H1 (cell line): Measurements from ENCODE around the gene ABHD16B. TPM values are rescaled to one million over a fixed set of nuclear protein-coding genes. Genes with fewer than 3 reads are reported as not detected.
A peak's percentile ranks its signal among the peaks of the same experiment; 100 is the strongest.

Source experiments
- CTCF ChIA-PET: fragments of 300-600 bp; sonication (Branson Sonifier 250); formaldehyde crosslinking; loops from one replicate; lab custom pipeline; 2021; ENCODE audit not compliant: partially characterized antibody; lab: Charles Lee
- POLR2A ChIA-PET: fragments of 300-600 bp; sonication (Branson Sonifier 250); formaldehyde crosslinking; loops from one replicate; lab custom pipeline; 2021; ENCODE audit warnings: inconsistent platforms; ENCODE audit not compliant: partially characterized antibody; lab: Charles Lee
- DNase-seq, 2 experiments: peaks; one replicate each; pipeline versions ENCODE4 v3.0.0 to v3.0.0-alpha.2; 2010 to 2022; ENCODE audit warnings: low spot score in 2 of 2, low read depth in 1 of 2, mixed read lengths in 1 of 2
- FAIRE-seq: peaks from 2 replicates; lab custom pipeline; 2011; peaks lifted over from hg19 to GRCh38; lab: Jason Lieb, UNC
- H2AFZ ChIP-seq: 2 replicates; pipeline ENCODE4 v1.8.1; 2012; ENCODE audit warnings: low read length, inconsistent platforms
- H2AK5ac ChIP-seq: 2 replicates; pipeline ENCODE4 v1.6.1; 2013; ENCODE audit warnings: low read depth, low read length
- H2BK120ac ChIP-seq: replicated peaks from 2 replicates; pipeline ENCODE3; 2013; ENCODE audit warnings: low read depth, low read length, inconsistent platforms
- H2BK12ac ChIP-seq: 2 replicates; pipeline ENCODE4 v1.6.1; 2013; ENCODE audit warnings: low read depth, low read length
- H2BK15ac ChIP-seq: 2 replicates; pipeline ENCODE4 v1.6.1; 2013; ENCODE audit warnings: low read length
- H2BK20ac ChIP-seq: 2 replicates; pipeline ENCODE4 v1.6.1; 2013; ENCODE audit warnings: low read length
- H2BK5ac ChIP-seq: 2 replicates; pipeline ENCODE4 v1.6.1; 2013; ENCODE audit warnings: low read depth, low read length
- H3K14ac ChIP-seq: 2 replicates; pipeline ENCODE4 v1.6.1; 2013; ENCODE audit warnings: inconsistent platforms; ENCODE audit not compliant: insufficient read length
- H3K18ac ChIP-seq: 2 replicates; pipeline ENCODE4 v1.6.1; 2013; ENCODE audit warnings: low read length; ENCODE audit errors: extremely low read depth
- H3K23ac ChIP-seq: 2 replicates; pipeline ENCODE4 v1.6.1; 2013; ENCODE audit warnings: inconsistent platforms; ENCODE audit not compliant: insufficient read length
- H3K23me2 ChIP-seq: 2 replicates; pipeline ENCODE4 v1.6.1; 2013; ENCODE audit warnings: low read depth, low read length
- H3K27ac ChIP-seq: 2 replicates; pipeline ENCODE4 v1.6.1; 2011; ENCODE audit warnings: low read depth, low read length, inconsistent platforms
- H3K27me3 ChIP-seq, 4 experiments: replicated peaks in 1 of 4; 1 replicate in 1 of 4; 2 replicates in 3 of 4; pipeline versions ENCODE4 v1.6.1 to v1.8.1; 2011 to 2013; ENCODE audit warnings: low read length in 3 of 4, mild to moderate bottlenecking in 3 of 4, inconsistent platforms in 2 of 4, mixed read lengths in 2 of 4, moderate library complexity in 1 of 4; ENCODE audit not compliant: control insufficient read depth in 3 of 4, insufficient read depth in 3 of 4; ENCODE audit errors: extremely low read depth in 1 of 4
- H3K36me3 ChIP-seq, 4 experiments: 2 replicates each; pipeline versions ENCODE4 v1.6.1 to v1.8.1; 2011 to 2013; ENCODE audit warnings: mild to moderate bottlenecking in 4 of 4, low read length in 3 of 4, moderate library complexity in 2 of 4, control low read depth in 1 of 4, inconsistent platforms in 1 of 4; ENCODE audit not compliant: insufficient read depth in 4 of 4, control insufficient read depth in 2 of 4
- H3K4ac ChIP-seq: replicated peaks from 2 replicates; pipeline ENCODE3; 2013; ENCODE audit warnings: low read length, low read depth, mixed read lengths, inconsistent platforms; ENCODE audit not compliant: insufficient read length
- H3K4me1 ChIP-seq, 4 experiments: replicated peaks in 1 of 4; 1 replicate in 1 of 4; 2 replicates in 3 of 4; pipeline versions ENCODE4 v1.6.1 to v1.8.1; 2011 to 2013; ENCODE audit warnings: low read length in 3 of 4, inconsistent platforms in 2 of 4, mixed read lengths in 1 of 4; ENCODE audit not compliant: insufficient read depth in 4 of 4, control insufficient read depth in 3 of 4
- H3K4me2 ChIP-seq, 2 experiments: 2 replicates each; pipeline versions ENCODE4 v1.6.1 to v1.8.1; 2011 to 2013; ENCODE audit warnings: low read depth in 2 of 2, low read length in 2 of 2, control low read depth in 1 of 2, inconsistent platforms in 1 of 2, mild to moderate bottlenecking in 1 of 2; ENCODE audit not compliant: insufficient read depth in 1 of 2
- H3K4me3 ChIP-seq, 4 experiments: fragments of 200-600, 300-600 bp in 1 of 4; sonication (generic), shearing (Covaris generic), sonication (Bioruptor Twin) in 1 of 4; 2 replicates each; pipeline versions ENCODE4 v1.5.1 to v1.8.1; 2011 to 2016; ENCODE audit warnings: low read length in 4 of 4, low read depth in 3 of 4, control low read depth in 2 of 4, inconsistent platforms in 2 of 4, mild to moderate bottlenecking in 2 of 4, mixed read lengths in 1 of 4, moderate library complexity in 1 of 4; ENCODE audit not compliant: insufficient read depth in 2 of 4; ENCODE audit errors: extremely low read depth in 1 of 4
- H3K56ac ChIP-seq: replicated peaks from 2 replicates; pipeline ENCODE3; 2013; ENCODE audit warnings: low read depth, mild to moderate bottlenecking, mixed read lengths, low read length, inconsistent platforms; ENCODE audit not compliant: insufficient read length
- H3K79me1 ChIP-seq: 2 replicates; pipeline ENCODE4 v1.6.1; 2013; ENCODE audit warnings: low read depth, low read length, control low read depth
- H3K79me2 ChIP-seq, 2 experiments: 2 replicates each; pipeline versions ENCODE4 v1.6.1 to v1.8.1; 2012 to 2013; ENCODE audit warnings: low read length in 2 of 2, mild to moderate bottlenecking in 2 of 2, inconsistent platforms in 1 of 2; ENCODE audit not compliant: insufficient read depth in 2 of 2, control insufficient read depth in 1 of 2
- H3K9ac ChIP-seq, 4 experiments: replicated peaks in 1 of 4; 1 replicate in 1 of 4; 2 replicates in 3 of 4; pipeline versions ENCODE4 v1.6.1 to v1.8.1; 2011 to 2013; ENCODE audit warnings: low read depth in 3 of 4, low read length in 3 of 4, control low read depth in 2 of 4, mild to moderate bottlenecking in 2 of 4, moderate library complexity in 2 of 4, inconsistent platforms in 1 of 4; ENCODE audit errors: extremely low read depth in 1 of 4
- H3K9me3 ChIP-seq, 2 experiments: 2 replicates each; pipeline versions ENCODE4 v1.6.1 to v1.8.1; 2012 to 2013; ENCODE audit warnings: mild to moderate bottlenecking in 2 of 2, moderate library complexity in 2 of 2, control low read depth in 1 of 2, inconsistent platforms in 1 of 2, low read depth in 1 of 2, low read length in 1 of 2, mixed read lengths in 1 of 2; ENCODE audit not compliant: insufficient read depth in 2 of 2
- H4K20me1 ChIP-seq, 2 experiments: replicated peaks in 1 of 2; 2 replicates each; pipeline versions ENCODE3 to v1.8.1; 2011 to 2013; ENCODE audit warnings: inconsistent platforms in 2 of 2, low read length in 2 of 2, mild to moderate bottlenecking in 1 of 2; ENCODE audit not compliant: insufficient read depth in 2 of 2, control insufficient read depth in 1 of 2
- H4K5ac ChIP-seq: 2 replicates; pipeline ENCODE4 v1.6.1; 2013; ENCODE audit warnings: low read length, low read depth, mixed read lengths, inconsistent platforms; ENCODE audit not compliant: insufficient read length
- H4K8ac ChIP-seq: 2 replicates; pipeline ENCODE4 v1.8.0; 2013; ENCODE audit warnings: mild to moderate bottlenecking, moderate library complexity, low read length, inconsistent platforms; ENCODE audit not compliant: insufficient read depth; ENCODE audit errors: extremely low read depth
- H4K91ac ChIP-seq: replicated peaks from 2 replicates; pipeline ENCODE3; 2013; ENCODE audit warnings: low read length, mixed read lengths, inconsistent platforms; ENCODE audit not compliant: insufficient read length
- KDM1A ChIP-seq: fragments of 200-600, 300-600 bp; sonication (generic); IDR thresholded peaks from 2 replicates; pipeline ENCODE4 v1.7.1; 2016; ENCODE audit warnings: mild to moderate bottlenecking, low read length, borderline replicate concordance
- POLR2AphosphoS5 ChIP-seq: IDR thresholded peaks from 2 replicates; pipeline ENCODE4 v1.6.1; 2011; ENCODE audit warnings: low read depth, low read length
- RAD21 ChIP-seq, 2 experiments: IDR thresholded peaks in 1 of 2; conservative IDR thresholded peaks in 1 of 2; 2 replicates each; pipeline ENCODE4 v1.6.1; 2011; ENCODE audit warnings: low read depth in 2 of 2, low read length in 2 of 2, improper control_type of control experiment in 1 of 2, inconsistent platforms in 1 of 2, mild to moderate bottlenecking in 1 of 2, moderate library complexity in 1 of 2
- RNF2 ChIP-seq: fragments of 200-900, 300-1000 bp; sonication (generic); IDR thresholded peaks from 2 replicates; pipeline ENCODE4 v1.7.1; 2016; ENCODE audit warnings: borderline replicate concordance, low read depth, mild to moderate bottlenecking, antibody characterized with exemption, low read length; ENCODE audit not compliant: poor library complexity, severe bottlenecking; ENCODE audit errors: missing control alignments
- YY1 ChIP-seq: IDR thresholded peaks from 2 replicates; pipeline ENCODE4 v1.6.1; 2011; ENCODE audit warnings: low read depth, mild to moderate bottlenecking, low read length
- WGBS, 2 experiments: shearing (Covaris generic) in 1 of 2; methylation state at CpG; one replicate each; pipeline versions ENCODE4 v1.1.6 to v1.1.7; 2013 to 2015; ENCODE audit warnings: low lambda C conversion rate in 2 of 2, mixed read lengths in 2 of 2, inconsistent platforms in 1 of 2, low coverage in 1 of 2, missing lambda C conversion rate in 1 of 2; ENCODE audit not compliant: insufficient replicate concordance in 2 of 2, insufficient coverage in 1 of 2, insufficient read length in 1 of 2; ENCODE audit errors: extremely low coverage in 1 of 2, missing lambda C conversion rate in 1 of 2; 5-methylcytosine and 5-hydroxymethylcytosine counted together
- polyA plus RNA-seq, 7 experiments: library from polyadenylated mRNA; depleted of rRNA in 3 of 7; stranded (reverse) in 5 of 7; unstranded in 2 of 7; fragments of >200 nt in 5 of 7; fragments of 200-250 nt in 2 of 7; gene quantifications; 1 replicate in 5 of 7; 2 replicates in 1 of 7; 4 replicates in 1 of 7; pipeline versions ENCODE4 v1.2.1 to v1.2.3, GENCODE V29; 2011 to 2013; ENCODE audit warnings: missing spikeins in 2 of 7, mixed read lengths in 2 of 7
- total RNA-seq: library from RNA; stranded (reverse); fragmentation: NEBNext Ultra II Directional; extraction: Animal tissue kit (Norgen Biotek cat#: 25700); gene quantifications from 2 replicates; pipeline ENCODE4 v1.2.1, GENCODE V29; 2021
- TF ChIP-seq, protein P1 (sequence below), 3 experiments: IDR thresholded peaks; 1 replicate in 2 of 3; 2 replicates in 1 of 3; pipeline versions ENCODE4 v1.5.1 to v1.6.1; 2011; ENCODE audit warnings: low read length in 3 of 3, mild to moderate bottlenecking in 3 of 3, inconsistent platforms in 2 of 3, low read depth in 1 of 3, moderate library complexity in 1 of 3; ENCODE audit not compliant: insufficient read depth in 1 of 3; ENCODE audit errors: control extremely low read depth in 1 of 3

ABHD16B gene
- total and polyA plus RNA-seq, 2 of the 8 experiments (the other 6 are each of a cell fraction or from before 2014, with no cell fraction given), result not detected

- Histone ChIP-seq H3K79me1 (peaks cover 11% of the 10 kb centered on the region), H2AK5ac (no peak overlapping the region), H2BK15ac (no peak overlapping the region), H3K27me3 (peaks cover 14 to 36% (median 28%) of the 10 kb centered on the region in 4 experiments; a peak in 6 of 7 replicates), H3K4me3 (peak overlapping the region in 2 of 4 experiments; percentile 54 to 80; a peak in 1 of 8 replicates), H3K9me3 (no peaks in the 10 kb centered on the region), H4K20me1 (peaks cover 6 to 21% of the 10 kb centered on the region in 2 experiments), H2BK5ac (no peak overlapping the region), H3K4me2 (peak overlapping the region; percentile 79 to 96; a peak in 3 of 4 replicates), H2BK20ac (no peak overlapping the region), H3K56ac (no peak overlapping the region), H3K4me1 (peaks cover 3 to 16% (median 9%) of the 10 kb centered on the region in 4 experiments; a peak in 5 of 7 replicates), H4K91ac (no peak overlapping the region), H3K4ac (no peak overlapping the region), H2AFZ (no peak overlapping the region), H3K18ac (no peak overlapping the region), H3K14ac (no peak overlapping the region), H3K9ac (peak overlapping the region in 1 of 4 experiments; percentile 22; a peak in 1 of 7 replicates), H3K23ac (no peak overlapping the region), H3K36me3 (no peaks in the 10 kb centered on the region; a peak in 1 of 8 replicates), H4K5ac (no peak overlapping the region), H4K8ac (no peak overlapping the region), H3K23me2 (peaks cover 15% of the 10 kb centered on the region; the same call in 1 of the 2 replicates), H3K79me2 (peaks cover 14 to 45% of the 10 kb centered on the region in 2 experiments), H3K27ac (no peak overlapping the region), H2BK12ac (no peak overlapping the region), H2BK120ac (no peak overlapping the region)
- DNase-seq, result no peak
- POLR2A ChIA-PET, result interaction anchor here (0.7 to 1.5 kb wide), 3 partner anchors 19 to 34 kb away, joined by 3 to 4 read pairs (median 4); no protein-coding TSS in a partner anchor
- TF ChIP-seq, protein P1, sequence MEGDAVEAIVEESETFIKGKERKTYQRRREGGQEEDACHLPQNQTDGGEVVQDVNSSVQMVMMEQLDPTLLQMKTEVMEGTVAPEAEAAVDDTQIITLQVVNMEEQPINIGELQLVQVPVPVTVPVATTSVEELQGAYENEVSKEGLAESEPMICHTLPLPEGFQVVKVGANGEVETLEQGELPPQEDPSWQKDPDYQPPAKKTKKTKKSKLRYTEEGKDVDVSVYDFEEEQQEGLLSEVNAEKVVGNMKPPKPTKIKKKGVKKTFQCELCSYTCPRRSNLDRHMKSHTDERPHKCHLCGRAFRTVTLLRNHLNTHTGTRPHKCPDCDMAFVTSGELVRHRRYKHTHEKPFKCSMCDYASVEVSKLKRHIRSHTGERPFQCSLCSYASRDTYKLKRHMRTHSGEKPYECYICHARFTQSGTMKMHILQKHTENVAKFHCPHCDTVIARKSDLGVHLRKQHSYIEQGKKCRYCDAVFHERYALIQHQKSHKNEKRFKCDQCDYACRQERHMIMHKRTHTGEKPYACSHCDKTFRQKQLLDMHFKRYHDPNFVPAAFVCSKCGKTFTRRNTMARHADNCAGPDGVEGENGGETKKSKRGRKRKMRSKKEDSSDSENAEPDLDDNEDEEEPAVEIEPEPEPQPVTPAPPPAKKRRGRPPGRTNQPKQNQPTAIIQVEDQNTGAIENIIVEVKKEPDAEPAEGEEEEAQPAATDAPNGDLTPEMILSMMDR (IDR thresholded peaks at IDR 0.05; ENCODE audit: control extremely low read depth in 1 of 3, insufficient read depth in 1 of 3, low read depth in 1 of 3, low read length in 3 of 3), result peak; percentile 13 to 25 (median 23); a peak in 2 of 4 replicates
- TF ChIP-seq POLR2AphosphoS5 (no peak), YY1 (no peak), KDM1A (no peak), RNF2 (no peak), RAD21 (IDR thresholded peaks at IDR 0.05 in 1 of 2, conservative IDR thresholded peaks at IDR 0.05 in 1 of 2; ENCODE audit: low read depth in 2 of 2, low read length in 2 of 2) (peak in 1 of 2 experiments; percentile 18; a peak in 1 of 4 replicates)
- CTCF ChIA-PET, result interaction anchor here (0.6 to 1.5 kb wide), 8 partner anchors 9 to 50 kb away, joined by 3 to 5 read pairs (median 4); no protein-coding TSS in a partner anchor
- FAIRE-seq, result no peak
- WGBS, 2 experiments, result 75% methylated on average over 10 of the region's 10 CpGs; no CpG with 5 or more reads in 1 of the 2 experiments
These were observed 32.3 kb upstream of the ABHD16B start for GRCh38 chr20:63828951-63829350.
